HG03025 (cell line): Measurements from ENCODE around the gene IP6K3.

Experiments
- ATAC-seq: cut with Tn5 transposase; IDR thresholded peaks from one replicate; pipeline ENCODE4 v1.9.1; 2021; ENCODE audit warnings: mild to moderate bottlenecking, moderate library complexity; ENCODE audit not compliant: unreplicated experiment, low FRiP score

The IP6K3 gene

DNA sequence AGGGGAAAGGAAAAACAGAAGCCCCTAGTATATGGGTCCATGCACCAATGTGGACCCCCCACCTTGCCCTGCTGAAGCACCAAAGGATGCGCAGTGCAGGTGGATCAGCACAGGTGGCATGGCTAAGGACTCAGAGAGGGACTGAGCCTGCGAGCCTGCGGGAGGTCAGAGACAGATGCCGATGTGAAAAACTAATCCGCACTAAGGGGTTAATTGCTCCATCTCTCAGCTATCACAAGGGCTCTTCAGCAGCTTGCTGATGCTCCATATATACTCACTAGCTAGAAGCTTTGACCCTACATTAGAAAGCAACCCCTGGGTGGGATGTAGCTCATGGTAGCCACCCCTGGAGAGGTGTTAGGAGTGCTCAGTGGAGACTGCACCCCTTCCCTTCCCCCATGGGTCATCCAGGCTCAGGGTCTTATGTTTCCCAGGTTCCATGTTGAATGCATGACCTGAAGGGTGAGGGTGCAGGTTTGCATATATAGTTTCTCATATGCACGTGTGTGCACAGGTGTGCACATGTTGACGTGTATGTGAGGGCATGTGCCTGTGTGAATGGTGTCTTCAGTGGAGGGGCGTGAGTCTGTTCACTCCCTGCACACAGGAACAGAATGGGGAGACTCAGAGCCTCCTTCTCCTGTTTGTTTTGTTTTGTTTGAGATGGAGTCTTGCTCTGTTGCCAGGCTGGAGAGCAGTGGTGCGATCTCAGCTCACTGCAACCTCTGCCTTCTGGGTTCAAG, 13.4 kb upstream of the IP6K3 start:
- ATAC-seq = no peak

DNA sequence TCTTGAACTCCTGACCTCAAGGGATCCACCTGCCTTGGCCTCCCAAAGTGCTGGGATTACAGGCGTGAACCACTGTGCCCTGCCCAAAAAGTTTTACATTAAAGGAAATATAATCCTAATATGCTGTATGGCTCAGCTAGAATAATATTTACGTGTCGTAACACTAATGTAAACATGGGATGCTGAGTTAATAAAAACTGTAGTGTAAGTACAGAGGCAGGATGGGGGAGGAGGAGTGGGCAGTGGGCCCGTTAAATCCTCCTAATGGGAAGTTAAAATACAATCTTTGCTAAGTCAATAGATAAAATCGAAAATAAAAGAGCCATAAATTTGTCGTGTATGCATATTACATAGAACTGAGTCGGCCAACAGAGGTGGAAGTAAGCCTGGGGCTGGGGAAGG, 12.1 kb upstream of the IP6K3 start:
- no peak for ATAC-seq

DNA sequence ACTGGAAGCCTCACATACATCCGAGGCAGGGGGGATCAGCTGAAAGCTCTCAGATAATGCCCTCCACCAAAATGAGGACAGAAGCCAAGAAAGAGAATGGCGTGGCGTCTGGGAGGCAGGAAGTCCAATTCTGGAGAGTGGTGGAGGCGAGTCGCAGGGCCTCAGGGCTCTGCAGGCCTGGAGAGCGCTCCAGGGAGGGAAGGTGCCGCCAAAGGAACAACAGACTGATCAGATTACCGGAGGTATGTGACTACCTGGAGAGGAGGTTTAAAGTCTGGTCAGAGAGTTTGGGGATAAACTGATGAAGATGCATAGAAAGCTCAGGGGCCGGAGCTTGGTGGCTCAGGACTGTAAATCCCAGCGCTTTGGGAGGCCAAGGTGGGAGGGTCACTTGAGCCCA, 11.2 kb upstream of the IP6K3 start:
- no peak for ATAC-seq

DNA sequence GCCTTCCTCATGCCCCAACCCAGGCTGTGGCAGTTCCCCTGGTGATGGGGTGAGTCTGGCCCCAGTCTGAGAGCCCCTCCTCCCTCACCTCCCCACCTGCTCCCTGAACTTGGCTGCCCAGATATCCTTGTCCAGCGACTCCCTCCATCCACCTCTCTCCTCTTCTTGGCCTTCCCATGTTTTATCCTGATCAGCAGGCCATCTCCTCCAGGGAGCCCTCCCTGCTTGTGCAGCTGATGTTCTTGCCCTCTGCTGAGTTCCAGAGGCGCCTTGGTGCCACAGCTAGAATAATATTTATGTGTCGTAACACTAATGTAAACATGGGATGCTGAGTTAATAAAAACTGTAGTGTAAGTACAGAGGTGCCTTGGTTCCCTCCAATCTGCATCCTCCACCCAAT, 10.4 kb upstream of the IP6K3 start:
- no peak for ATAC-seq

DNA sequence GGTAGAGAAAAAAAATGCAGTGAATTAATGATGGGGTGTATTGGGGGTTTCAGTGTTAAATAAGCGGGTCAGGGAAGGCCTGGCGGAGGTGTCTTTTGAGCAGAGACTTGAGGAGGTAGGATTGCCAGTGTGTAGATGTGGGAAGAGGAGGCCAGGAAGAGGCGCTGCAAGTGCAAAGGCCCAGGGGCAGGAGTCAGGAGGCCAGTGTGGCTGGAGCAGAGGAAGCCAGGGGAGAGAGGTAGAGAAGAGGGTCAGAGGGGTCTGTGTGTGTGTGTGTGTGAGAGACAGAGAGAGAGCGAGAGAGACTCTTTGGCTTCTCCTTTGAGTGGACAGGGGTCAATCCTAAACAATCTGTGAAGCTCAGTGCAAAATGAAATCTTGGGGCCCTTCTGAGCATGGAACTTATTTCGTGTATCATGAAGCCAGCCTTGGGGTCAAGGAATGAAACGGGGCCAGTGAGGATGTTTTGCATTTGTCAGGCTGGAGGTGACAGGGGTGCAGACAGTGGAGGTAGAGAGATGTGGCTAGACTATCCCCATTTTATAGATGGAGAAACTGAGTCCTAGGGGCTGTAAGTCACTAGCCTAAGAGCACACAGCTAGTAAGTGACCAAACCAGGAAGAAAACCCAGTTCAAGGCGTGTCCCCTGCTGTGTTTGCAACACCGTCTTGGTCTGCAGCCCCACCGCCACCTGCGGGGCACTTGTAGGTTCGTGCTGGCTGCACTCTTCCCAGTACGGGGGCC, 9.7 kb upstream of the IP6K3 start:
- ATAC-seq = no peak

DNA sequence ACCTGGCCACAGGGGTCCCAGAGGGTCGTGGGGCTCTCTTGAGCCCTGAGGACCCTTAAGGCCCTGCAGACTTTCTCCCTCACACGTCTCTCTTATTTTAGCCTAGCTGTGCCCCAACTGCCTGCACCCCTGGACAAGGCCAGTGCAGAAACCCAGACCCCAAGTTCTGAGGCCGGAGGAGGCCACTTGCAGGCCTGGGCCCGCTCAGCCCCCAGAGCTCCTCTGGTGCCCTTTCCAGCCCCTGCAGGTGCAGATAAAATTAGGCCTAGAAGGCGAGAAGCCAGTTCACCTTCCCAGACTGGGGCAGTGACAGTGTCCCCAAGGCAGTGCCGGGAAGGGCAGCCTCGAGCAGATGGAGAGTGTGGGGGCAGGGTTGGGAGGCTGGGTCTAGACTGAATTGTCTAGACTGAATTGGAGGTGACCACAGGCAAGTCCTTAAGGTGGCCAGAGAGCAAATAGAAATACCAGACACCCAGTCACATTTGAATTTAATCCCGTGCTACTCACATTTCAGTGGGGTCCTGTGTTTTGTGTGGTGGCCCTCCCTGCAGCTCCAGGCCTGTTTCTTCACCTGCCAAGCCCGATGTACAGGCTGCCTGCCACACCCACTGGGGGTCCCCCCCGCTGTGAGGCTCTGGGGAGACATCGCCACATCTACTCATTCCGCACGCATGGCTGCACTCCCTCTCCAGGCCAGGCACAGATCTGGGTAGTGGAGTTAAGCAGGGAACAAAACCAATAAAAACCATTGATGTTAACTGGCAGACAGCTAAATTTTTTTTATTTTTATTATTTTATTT, 8.6 kb upstream of the IP6K3 start:
- ATAC-seq = no peak

DNA sequence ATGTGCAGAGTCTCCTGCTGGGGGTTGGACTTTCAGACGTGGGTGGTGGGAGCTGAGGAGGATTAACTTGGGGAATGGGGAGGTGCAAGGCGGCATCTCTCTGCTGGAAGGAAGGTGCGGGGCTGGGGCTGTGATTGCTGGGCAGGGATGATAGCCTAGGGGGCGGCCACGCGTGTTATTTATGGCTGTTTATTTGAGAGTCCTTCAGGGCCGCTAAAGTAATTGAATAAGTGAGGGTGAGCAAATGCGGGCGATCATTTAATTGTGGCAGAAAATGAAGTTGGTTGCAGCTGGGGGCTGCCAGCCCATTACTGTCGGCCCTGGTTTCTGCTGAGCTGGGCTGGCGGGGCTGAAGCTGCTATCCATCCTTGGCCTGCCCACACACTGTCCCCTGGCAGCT, 7.5 kb upstream of the IP6K3 start:
- ATAC-seq = no peak

DNA sequence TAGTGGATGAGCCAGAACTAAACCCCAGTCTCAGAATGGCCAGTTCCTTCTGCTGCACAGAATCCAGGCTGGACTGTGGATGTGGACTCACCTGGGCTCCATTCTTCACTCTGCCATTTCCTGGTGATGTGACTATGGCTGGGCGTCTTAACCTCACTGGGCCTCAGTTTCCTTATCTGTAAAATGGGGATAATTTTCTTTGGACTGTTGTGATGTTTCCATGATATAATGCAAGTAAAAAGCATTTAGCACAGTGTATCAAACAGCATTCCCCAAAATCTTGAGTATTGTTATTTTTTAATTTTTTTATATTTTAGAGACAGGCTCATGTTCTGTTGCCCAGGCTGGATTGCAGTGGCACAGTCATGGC, 5.9 kb upstream of the IP6K3 start:
- no peak for ATAC-seq

DNA sequence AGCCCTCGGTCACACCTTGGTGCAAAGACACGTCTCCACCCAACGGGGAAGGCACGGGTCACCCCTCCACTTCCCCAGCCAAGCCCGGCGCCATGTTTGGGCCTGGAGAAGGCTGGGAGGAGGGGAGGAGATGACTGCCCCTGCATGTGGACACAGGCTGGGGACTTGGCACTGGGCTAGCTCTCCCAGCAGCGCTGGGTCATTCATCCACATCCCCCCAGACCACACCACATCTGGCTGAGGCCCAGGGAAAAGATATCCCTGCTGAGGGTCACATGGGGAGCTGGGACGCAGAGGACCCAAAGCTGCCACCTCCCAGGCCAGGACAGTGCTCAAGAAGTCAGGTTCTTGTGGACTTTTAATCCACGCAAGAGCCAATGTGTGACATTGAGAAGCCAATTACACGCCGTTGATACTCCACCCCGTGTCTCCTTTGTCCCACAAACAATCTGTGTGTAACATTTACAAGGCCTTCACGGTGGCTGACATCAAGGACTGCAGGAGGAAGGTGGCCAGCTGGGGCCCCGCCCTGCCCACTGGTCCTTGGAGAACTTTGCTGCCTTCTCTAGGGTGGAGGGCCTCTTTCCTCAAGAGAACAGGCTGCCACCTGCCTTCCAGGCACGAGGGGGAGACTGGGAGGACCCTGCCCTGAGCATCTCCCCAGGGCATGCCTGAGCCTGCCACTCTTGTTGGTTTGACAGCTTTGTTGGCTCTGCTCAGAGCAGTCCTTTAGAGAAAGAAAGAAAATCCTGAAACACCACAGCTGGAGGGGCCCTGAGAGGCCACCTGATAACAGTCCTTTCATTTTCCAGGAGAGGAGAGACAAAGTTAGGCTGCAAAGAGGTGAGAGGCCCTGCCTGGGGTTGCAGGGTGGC, 5.3 kb upstream of the IP6K3 start:
- ATAC-seq = no peak

DNA sequence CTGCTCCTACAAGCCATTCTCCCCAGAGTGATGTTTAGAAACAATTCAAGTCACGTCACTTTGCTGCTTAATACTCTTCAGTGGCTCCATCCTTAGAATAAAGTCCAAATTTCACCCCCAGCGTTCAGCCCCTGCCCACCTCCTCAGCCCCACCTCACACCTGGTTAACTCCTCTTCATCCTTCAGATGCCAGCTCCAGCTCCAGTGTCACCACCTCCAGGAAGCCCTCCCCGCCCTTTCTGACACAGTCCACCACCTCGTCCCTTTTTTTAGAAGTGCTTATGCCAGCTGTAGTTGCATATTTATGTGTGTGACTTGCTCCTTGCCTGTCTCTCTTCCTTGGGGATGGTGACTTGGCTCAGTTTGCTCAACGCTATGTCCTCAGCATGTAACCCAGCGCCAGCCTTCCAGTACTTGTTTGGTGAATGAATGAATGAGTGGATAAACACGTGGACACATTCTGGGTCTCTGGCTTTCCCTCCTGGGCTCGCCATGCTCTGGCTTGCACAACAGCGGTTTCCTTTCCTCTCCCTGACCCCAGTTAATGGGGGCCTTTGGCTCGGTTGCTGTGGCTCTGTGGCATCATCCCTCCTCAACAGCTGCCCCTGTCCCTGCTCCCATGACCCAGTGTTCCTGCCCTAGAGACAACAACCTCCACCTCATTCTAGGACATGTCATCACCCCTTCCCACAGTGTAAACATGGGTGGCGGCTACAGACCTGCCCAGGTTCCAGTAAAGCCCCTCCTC, 3.7 kb upstream of the IP6K3 start:
- no peak for ATAC-seq

DNA sequence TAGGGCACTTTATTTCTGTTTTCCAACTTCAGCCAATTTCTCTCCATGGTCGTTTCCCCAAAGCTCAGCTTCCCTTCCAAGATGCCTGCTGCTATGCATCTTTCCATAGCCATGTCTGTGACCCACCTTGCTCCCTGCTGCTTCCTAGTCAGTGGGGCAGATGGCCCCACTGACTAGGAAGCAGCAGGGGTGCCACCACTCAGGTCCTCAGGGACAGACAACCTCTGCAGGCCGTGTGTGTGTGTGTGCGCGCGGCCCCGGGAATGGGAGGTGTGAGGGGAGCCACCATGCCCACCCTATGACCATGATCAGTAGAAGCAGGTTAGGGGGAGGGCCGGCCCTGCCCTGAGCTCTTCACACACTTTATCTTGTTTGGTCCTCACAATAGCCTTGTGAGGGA, 2.7 kb upstream of the IP6K3 start:
- no peak for ATAC-seq

DNA sequence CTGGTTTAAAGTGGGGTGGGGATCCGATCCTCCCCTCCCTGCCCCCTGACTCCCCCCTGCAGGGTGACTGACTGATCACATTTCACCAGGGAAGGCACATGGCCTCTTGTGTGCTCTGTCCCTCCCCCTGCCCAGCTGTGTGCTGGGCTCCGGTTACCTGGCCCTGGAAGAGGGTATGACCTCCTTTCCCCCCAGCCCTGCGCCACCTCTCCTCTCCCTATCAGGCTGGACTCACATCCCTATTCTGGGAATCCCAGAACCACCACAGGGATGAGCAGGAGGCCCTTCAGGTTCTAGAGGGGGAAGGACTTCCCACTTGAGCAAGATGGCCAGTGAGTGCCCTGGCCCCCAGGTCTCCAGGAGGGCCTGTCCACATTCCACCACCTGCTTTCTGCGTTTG, 2.1 kb upstream of the IP6K3 start:
- ATAC-seq = no peak

DNA sequence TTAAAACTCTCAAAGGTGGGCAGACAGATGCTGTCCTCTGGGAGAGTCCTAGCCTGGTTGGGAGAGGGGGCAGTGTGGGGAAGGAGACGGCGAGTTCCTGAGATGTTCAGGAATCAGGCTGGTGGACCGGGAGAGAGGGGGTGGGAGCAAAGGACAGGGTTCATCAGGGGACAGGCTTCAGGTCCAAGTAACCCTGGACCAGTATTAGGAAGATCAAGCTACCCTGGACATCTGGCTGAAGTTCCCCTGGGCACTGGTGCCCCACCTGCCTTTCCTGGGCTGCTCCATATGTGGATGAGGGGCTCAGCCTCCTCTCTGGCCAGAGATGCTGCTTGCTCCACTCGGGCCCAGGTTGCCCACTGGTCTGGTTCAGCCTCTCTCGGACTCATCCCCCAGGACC, 1.1 kb upstream of the IP6K3 start:
- no peak for ATAC-seq

DNA sequence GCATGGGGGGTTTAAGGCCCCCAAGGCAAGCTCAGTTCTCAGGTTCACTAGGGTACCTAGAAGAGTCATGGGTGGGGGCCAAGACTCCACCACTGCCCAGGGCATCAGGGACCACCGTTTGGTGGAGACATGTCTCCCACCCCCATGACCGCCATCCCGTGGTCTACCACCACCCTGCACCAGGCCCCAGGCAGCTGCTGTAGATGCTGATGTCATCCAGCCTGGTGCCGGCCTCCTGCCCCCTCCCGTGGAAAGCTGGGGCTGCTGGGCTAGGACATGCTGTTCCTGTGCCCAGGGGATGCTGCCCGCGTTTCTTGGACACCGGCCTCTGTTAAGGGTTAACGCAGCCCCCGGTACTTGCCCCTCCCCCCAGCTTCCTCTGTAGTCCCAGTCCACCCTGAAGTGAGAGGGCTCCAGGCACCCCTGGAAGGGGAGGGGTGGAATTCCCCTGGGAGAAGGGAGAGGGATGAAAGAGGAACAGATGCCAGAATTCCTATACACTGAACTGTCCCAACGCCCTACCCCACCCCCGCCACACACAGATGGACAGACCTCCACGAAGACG, 587 bp downstream of the IP6K3 start:
- no peak for ATAC-seq

DNA sequence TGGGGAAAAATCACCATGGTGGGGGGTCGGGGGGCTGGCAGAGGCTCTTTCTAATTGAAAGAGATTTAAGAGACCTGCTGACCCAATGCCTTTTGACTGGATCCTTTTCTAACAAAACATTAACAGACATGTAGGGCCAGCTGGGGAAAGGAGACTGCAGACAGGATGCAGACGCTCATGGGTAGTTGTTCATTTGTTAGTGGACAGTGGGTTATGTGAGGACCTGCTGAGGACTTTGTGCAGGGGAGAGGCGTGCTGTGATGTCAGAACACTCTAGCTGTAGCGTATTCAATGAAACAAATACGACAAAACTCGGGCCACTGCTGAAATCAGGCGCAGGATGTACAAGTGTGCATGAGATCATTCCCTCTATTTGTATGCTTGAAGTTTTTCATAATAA, 1.2 kb downstream of the IP6K3 start:
- no peak for ATAC-seq

DNA sequence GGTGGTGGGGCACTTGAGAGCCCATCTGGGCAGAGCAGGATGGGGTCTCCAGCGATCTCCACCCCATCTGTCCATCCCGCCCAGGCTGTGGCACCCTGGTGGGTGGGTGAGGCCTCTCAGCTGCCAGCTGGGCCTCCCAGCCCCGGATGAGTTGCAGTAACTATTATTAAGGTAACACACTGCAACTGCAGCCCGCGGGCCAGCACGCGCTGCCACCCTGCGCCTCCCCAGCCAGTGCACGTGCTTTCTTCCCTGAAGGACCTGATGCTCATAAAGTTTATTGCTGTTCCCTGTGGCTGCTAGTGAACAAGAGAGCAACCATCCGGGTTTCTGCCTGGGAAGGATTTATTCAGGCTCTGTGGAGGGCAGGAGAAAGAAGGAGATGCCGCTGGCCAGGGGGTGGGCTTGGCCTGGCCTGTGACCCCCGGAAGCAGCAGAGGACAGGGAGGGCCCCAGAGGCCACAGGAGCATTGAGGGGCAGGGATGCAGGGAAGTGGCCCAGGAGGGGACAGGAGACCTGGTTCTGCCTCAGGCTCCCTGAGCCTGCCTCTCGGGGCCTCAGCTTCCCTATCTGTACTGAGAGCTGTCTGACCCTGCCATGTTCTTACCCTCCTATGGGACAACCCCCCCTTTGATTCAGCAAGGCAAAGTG, 1.7 kb downstream of the IP6K3 start:
- no peak for ATAC-seq

DNA sequence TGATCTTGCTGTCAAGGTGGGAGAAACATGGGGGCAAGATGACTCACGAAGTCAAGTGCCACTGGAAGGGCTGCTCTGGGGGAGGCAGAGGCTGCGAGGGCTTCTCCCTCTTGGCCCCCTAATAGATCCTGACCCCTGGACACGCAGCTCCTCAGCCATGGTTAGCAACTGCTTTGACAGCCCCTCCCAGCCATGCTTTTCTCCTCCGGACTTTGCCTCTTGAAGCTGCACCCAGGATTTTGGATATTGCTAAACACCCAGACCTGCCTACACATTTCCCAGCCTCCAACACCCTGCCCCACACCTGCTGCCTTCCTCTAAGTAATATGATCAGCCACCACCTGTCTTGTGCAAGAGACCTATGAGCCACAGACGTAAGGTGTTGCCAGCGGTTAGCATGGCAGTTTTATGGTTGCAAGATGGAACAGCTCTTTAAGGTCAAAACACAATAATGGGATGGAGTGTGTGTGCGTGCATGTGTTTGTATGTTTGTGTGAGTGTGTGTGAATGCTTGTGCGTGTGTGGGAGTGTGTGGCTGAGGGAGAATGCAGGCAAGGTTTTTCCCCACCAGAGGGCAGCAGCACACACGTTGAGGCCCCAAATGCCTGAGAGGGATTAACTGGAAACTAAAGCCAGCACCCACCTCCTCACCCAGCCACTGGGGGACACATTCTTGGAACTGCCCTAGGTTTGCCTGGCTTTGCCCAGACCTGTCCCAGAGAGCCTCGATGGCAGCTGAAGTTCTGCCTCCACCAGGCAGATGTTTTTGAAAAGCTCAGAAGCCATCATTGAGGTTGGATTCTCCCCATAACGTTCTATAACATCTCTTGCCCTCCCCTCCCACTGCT, 2.5 kb downstream of the IP6K3 start:
- ATAC-seq = no peak

DNA sequence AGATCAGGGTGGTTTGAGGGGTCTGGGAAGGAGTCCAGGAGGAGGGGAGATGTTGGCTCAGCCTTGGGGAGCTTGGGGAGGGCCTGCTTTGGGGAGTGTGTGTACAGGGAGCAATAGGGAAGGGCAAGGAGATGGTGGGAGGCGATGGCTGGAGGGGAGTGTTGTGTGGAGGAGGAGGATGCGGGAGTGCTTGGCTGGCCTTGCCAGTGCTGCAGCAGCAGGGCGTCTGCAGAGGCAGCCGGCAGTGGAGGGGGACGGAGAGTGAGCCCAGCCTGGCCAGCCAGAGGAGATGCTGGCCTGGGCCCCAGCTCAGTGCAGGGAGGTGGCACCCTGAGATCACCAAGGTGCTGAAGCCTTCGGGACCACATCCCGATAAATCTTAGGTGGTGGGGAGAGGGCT, 3.9 kb downstream of the IP6K3 start:
- ATAC-seq = no peak
